ENCODE data around the gene PDZD2.
A peak's percentile ranks its signal among the peaks of the same experiment; 100 is the strongest.

The PDZD2 gene

DNA sequence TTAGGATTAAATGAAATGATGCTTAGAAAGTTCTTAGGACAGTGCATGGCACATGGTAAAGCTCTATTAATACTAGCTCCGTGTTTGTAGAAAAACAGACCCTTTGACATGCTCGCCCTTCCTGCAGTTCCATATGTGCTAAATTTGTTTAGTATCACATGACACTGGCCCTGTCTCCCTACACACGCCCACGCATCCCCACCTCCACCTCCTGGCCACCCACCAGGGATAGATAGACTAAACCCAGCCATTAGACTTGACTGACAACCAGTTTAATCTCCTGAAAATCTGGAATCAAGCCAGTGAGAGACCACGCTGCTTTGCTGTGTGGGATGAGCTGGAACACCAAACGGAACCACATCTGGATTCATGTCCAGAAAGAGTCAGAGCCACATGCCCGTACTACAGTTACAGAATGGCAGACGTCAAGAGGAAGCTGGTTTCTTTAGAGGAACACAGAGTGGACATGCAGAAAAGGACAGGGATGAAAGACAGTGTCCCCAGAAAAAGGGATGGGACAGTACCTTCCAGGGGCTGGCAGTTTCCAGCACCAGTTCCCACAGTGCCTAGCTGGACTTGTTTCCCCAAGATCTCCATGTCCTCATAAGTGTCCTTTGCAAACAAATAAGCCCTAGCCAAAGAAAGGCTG is 186.1 kb downstream of the PDZD2 start:
- DNase-seq (ENCODE audit: low read depth) = no peak
- H3K4me3 ChIP-seq (ENCODE audit: low read length) = no peak overlapping the region
- TF ChIP-seq, protein P1, sequence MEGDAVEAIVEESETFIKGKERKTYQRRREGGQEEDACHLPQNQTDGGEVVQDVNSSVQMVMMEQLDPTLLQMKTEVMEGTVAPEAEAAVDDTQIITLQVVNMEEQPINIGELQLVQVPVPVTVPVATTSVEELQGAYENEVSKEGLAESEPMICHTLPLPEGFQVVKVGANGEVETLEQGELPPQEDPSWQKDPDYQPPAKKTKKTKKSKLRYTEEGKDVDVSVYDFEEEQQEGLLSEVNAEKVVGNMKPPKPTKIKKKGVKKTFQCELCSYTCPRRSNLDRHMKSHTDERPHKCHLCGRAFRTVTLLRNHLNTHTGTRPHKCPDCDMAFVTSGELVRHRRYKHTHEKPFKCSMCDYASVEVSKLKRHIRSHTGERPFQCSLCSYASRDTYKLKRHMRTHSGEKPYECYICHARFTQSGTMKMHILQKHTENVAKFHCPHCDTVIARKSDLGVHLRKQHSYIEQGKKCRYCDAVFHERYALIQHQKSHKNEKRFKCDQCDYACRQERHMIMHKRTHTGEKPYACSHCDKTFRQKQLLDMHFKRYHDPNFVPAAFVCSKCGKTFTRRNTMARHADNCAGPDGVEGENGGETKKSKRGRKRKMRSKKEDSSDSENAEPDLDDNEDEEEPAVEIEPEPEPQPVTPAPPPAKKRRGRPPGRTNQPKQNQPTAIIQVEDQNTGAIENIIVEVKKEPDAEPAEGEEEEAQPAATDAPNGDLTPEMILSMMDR (IDR thresholded peaks at IDR 0.05; ENCODE audit: insufficient read depth, low read depth, low read length, missing control alignments) = no peak

DNA sequence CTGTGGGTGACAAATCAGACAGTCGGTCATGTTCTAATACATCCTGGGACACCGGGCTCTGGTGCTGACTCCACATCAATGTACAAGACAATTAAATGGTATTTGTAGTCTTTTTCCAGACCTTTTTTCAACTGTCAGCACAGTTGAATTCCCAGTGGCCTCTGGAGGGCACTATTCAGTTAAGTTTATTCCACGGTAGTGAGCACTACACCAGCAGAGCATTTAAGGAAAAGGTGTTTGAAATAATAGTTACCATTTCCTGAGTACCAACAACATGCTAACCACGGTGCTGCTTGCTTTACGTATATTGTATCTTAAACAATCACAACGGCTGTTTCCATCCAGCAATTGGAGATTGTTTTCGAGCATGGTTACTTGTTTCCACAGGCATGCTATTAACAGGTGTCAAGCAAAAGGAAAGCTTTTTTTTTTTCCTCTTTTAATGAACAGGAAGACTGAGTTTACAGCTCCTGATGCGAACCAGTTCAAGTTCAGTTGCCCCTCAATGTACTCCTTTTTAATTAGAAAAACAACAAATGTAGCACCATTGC is 186.7 kb downstream of the PDZD2 start:
- no peak overlapping the region for H3K4me3 ChIP-seq (ENCODE audit: low read length)
- peak; percentile 74 for DNase-seq (ENCODE audit: low read depth)
- TF ChIP-seq, protein P1 (IDR thresholded peaks at IDR 0.05; ENCODE audit: insufficient read depth, low read depth, low read length, missing control alignments) = peak; percentile 69

DNA sequence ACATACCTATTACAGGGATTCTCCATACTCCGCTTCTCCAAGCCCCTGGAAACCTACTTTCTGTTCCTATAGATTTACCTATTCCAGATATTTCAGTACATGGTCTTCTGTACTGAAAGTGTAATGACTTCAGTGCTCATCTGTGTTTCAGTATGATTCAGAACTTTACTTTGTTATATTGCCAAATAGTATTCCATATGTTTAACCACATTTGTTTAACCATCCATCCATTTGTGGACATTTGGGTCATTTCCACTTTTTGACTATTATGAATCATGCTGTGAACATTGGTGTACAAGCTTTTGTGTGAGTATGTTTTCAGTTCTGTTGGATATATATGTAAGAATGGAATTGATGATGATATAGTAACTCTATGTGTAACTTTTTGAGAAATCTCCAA is 188.9 kb downstream of the PDZD2 start:
- peak; percentile 79 for DNase-seq (ENCODE audit: low read depth)

DNA sequence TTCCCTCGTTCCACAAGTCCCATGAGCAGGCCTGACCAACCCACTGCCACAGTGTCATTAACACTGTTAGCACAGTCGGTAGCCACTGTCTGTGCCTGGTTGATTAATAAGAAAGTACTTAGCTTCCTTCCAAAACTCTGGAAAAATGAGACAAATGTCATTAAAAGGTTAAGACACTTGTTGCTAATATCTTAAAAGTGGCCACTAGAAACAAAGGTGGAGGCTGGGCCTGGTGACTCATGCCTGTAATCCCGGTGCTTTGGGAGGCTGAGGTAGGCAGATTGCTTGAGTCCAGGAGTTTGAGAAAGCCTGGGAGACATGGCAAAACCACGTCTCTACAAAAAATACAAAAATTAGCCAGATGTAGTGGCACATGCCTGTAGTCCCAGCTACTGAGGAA is 194.0 kb downstream of the PDZD2 start:
- TF ChIP-seq, protein P1 (IDR thresholded peaks at IDR 0.05; ENCODE audit: insufficient read depth, low read depth, low read length, missing control alignments) = no peak
- H3K4me3 ChIP-seq (ENCODE audit: low read length) = no peak overlapping the region
- peak; percentile 63 for DNase-seq (ENCODE audit: low read depth)

More for the DNA sequence above, 188.9 kb downstream of the PDZD2 start:
- no peak overlapping the region for H3K4me3 ChIP-seq (ENCODE audit: low read length)
- TF ChIP-seq, protein P1 (IDR thresholded peaks at IDR 0.05; ENCODE audit: insufficient read depth, low read depth, low read length, missing control alignments) = no peak

DNA sequence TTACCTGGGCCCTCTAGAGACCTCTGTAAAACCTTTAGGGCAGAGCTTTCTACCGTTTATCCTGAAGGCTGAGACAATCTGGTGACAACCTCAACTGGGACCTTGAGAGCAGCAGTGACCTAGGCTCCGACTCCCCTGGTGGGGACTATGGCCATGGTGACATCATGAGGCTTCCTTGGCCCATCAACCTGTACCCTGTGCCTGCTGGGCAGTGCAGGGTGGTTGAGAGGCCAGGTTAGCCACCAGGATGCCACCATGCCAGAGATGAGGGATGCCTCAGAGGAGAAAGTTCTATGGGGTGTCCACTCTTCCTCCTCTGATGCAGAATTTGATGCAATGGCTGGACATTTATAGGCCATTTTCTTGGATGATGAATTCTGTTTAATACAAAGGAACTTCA is 194.8 kb downstream of the PDZD2 start:
- no peak overlapping the region for H3K4me3 ChIP-seq (ENCODE audit: low read length)
- no peak for DNase-seq (ENCODE audit: low read depth)
- TF ChIP-seq, protein P1 (IDR thresholded peaks at IDR 0.05; ENCODE audit: insufficient read depth, low read depth, low read length, missing control alignments) = no peak

DNA sequence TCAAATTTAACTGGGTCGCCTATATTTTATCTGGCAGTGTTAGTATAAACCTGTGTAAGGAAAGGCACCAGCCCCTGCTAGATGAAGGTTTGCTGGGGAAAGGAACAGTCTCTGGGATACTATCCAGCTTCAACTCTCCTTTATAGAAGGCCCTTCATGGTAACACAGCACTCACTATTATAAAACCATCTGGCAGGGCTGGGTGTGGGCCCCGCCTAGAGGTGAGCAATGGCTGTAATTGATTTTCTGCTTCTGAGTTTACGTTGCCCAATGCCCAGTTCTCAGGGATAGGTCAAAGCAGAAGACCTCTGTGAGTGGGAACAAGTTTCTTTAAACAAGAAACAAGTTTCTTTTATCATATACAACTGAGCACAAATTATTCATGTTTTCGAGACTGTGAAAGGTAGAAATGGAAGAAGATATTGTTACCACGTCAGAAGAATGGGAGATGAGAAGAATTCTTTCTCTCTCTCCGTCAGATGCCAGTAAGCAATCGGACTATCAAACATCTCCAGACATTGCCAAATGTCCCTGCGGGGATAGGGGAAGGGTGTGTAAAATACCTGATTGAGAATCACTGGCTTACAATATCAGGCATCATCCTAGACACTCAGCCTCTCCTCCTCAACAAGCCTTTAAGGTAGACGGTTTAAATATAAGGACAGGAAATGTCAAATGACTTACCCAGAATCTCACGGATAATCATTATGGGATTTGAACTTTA is 205.9 kb downstream of the PDZD2 start:
- TF ChIP-seq, protein P1 (IDR thresholded peaks at IDR 0.05; ENCODE audit: insufficient read depth, low read depth, low read length, missing control alignments) = peak; percentile 8

More for the DNA sequence above, 205.9 kb downstream of the PDZD2 start:
- H3K4me3 ChIP-seq (ENCODE audit: low read length) = no peak overlapping the region
- DNase-seq (ENCODE audit: low read depth) = peak; percentile 50

All from epithelial cell of esophagus (primary cell).